ENCODE measurements around the gene PMVK. TPM values are rescaled to one million over a fixed set of nuclear protein-coding genes. Genes with fewer than 3 reads are reported as not detected.

The PMVK gene
- total RNA-seq, 1 experiment from 2014 or later = 42.2 TPM

GRCh38 chr1:154880671-154881070 is 55.8 kb downstream of the PMVK start:
- intact Hi-C loops (cut with micrococcal nuclease; ENCODE audit: unreplicated experiment) = no loop called here
- H3K9me3 ChIP-seq (ENCODE audit: control insufficient read depth, insufficient read depth, low read depth, low read length) = no peaks in the 10 kb centered on the region
- no peak for ATAC-seq
- TF ChIP-seq CTCF (IDR thresholded peaks at IDR 0.05) (no peak), REST (IDR thresholded peaks at IDR 0.05; ENCODE audit: insufficient read depth in 1 of 2, low read depth in 2 of 2, low read length in 1 of 2) (no peak), SIN3A (IDR thresholded peaks at IDR 0.05; ENCODE audit: borderline replicate concordance, insufficient read depth, low read depth, low read length) (no peak), POLR2AphosphoS5 (IDR thresholded peaks at IDR 0.05; ENCODE audit: low read depth, low read length) (no peak), TCF7L2 (IDR thresholded peaks at IDR 0.05; ENCODE audit: low read depth, low read length) (no peak)
- BruUV-seq (replicated peaks) = no TSS peak
- no peak overlapping the region for H3K4me3 ChIP-seq (ENCODE audit: low read depth in 2 of 2, low read length in 2 of 2)
- H3K27ac ChIP-seq (ENCODE audit: low read length) = no peak overlapping the region
- H3K27me3 ChIP-seq (ENCODE audit: control insufficient read depth, insufficient read depth, low read length) = peaks cover 5% of the 10 kb centered on the region; the same call in 1 of the 2 replicates
- in situ Hi-C loops (cut with HindIII; ENCODE audit: low pct_unique_long_range_greater_than_20kb, low sequenced_read_pairs) = no loop called here
- ChIA-PET POLR2A (no interaction called here), CTCF (no interaction called here)
- H3K36me3 ChIP-seq (ENCODE audit: control insufficient read depth, insufficient read depth, low read length) = no peaks in the 10 kb centered on the region
- no peak for DNase-seq (ENCODE audit: low read depth, low spot score)
- peaks cover 7% of the 10 kb centered on the region; the same call in 1 of the 2 replicates for H3K4me1 ChIP-seq (ENCODE audit: control insufficient read depth, insufficient read depth, low read length)

- peak; percentile 10 for ATAC-seq
- CTCF ChIA-PET = interaction anchor here (0.9 to 1.5 kb wide), 6 partner anchors 112 to 399 kb away, joined by 3 to 14 read pairs (median 6); no protein-coding TSS in a partner anchor
Measured at GRCh38 chr1:154879038-154879421, 57.5 kb downstream of the PMVK start.

More at GRCh38 chr1:154879038-154879421, 57.5 kb downstream of the PMVK start:
- DNase-seq (ENCODE audit: low read depth, low spot score) = no peak
- Histone ChIP-seq H3K9me3 (ENCODE audit: control insufficient read depth, insufficient read depth, low read depth, low read length) (no peaks in the 10 kb centered on the region), H3K4me3 (ENCODE audit: low read depth in 2 of 2, low read length in 2 of 2) (no peak overlapping the region), H3K27me3 (ENCODE audit: control insufficient read depth, insufficient read depth, low read length) (peaks cover 3% of the 10 kb centered on the region; the same call in 1 of the 2 replicates), H3K36me3 (ENCODE audit: control insufficient read depth, insufficient read depth, low read length) (no peaks in the 10 kb centered on the region), H3K4me1 (ENCODE audit: control insufficient read depth, insufficient read depth, low read length) (peaks cover 7% of the 10 kb centered on the region; the same call in 1 of the 2 replicates), H3K27ac (ENCODE audit: low read length) (no peak overlapping the region)
- intact Hi-C loops (cut with micrococcal nuclease; ENCODE audit: unreplicated experiment) (loop anchor here (2.0 to 5.0 kb wide), 2 partner anchors 58 to 112 kb away; partner anchors contain the start of gene PMVK), in situ Hi-C loops (cut with HindIII; ENCODE audit: low pct_unique_long_range_greater_than_20kb, low sequenced_read_pairs) (no loop called here)
- TF ChIP-seq TCF7L2 (IDR thresholded peaks at IDR 0.05; ENCODE audit: low read depth, low read length) (no peak), POLR2AphosphoS5 (IDR thresholded peaks at IDR 0.05; ENCODE audit: low read depth, low read length) (no peak), REST (IDR thresholded peaks at IDR 0.05; ENCODE audit: insufficient read depth in 1 of 2, low read depth in 2 of 2, low read length in 1 of 2) (no peak), SIN3A (IDR thresholded peaks at IDR 0.05; ENCODE audit: borderline replicate concordance, insufficient read depth, low read depth, low read length) (no peak), CTCF (IDR thresholded peaks at IDR 0.05) (no peak)
- no TSS peak for BruUV-seq (replicated peaks)
- POLR2A ChIA-PET = no interaction called here
